WTC11 (cell line): Measurements from ENCODE around the gene NCOA6. TPM values are rescaled to one million over a fixed set of nuclear protein-coding genes. Genes with fewer than 3 reads are reported as not detected.

ENCODE experiments used
- ATAC-seq: fragments of 200-7000 bp; cut with Tn5 transposase; 2 replicates; pipeline ENCODE4 v1.10.0; 2021; ENCODE audit warnings: mild to moderate bottlenecking, moderate library complexity
- CTCF ChIA-PET: fragments of 300-600 bp; sonication (Branson Sonifier 250); formaldehyde crosslinking; loops from one replicate; lab custom pipeline; 2021; ENCODE audit warnings: antibody characterized with exemption; lab: Charles Lee
- POLR2A ChIA-PET: fragments of 350-600 bp; sonication (Branson Sonifier 250); formaldehyde crosslinking; loops from one replicate; lab custom pipeline; 2021; ENCODE audit warnings: antibody characterized with exemption; lab: Charles Lee
- DNase-seq: peaks from one replicate; pipeline ENCODE4 v3.0.0; 2021; ENCODE audit warnings: low spot score
- H3K27ac Mint-ChIP-seq: 2 replicates; pipeline ENCODE4 v1.8.0; 2021; ENCODE audit warnings: mixed read lengths
- H3K27me3 Mint-ChIP-seq: 2 replicates; pipeline ENCODE4 v1.8.0; 2021; ENCODE audit warnings: low read depth, mild to moderate bottlenecking, moderate library complexity, mixed read lengths
- H3K36me3 Mint-ChIP-seq: 2 replicates; pipeline ENCODE4 v1.8.0; 2021; ENCODE audit warnings: mixed read lengths
- H3K4me1 Mint-ChIP-seq: 2 replicates; pipeline ENCODE4 v1.8.0; 2022; ENCODE audit warnings: mixed read lengths
- H3K4me3 Mint-ChIP-seq: 2 replicates; pipeline ENCODE4 v1.8.0; 2021; ENCODE audit warnings: mild to moderate bottlenecking, moderate library complexity, mixed read lengths
- H3K9me3 Mint-ChIP-seq: 2 replicates; pipeline ENCODE4 v1.8.0; 2021; ENCODE audit warnings: mixed read lengths
- CBFB ChIP-seq: sonication (generic); formaldehyde crosslinking; IDR thresholded peaks from 2 replicates; pipeline ENCODE4 v1.8.1; 2022; ENCODE audit warnings: mild to moderate bottlenecking, low read depth, missing genetic modification reagents
- CREM ChIP-seq: sonication (generic); formaldehyde crosslinking; IDR thresholded peaks from 2 replicates; pipeline ENCODE4 v1.8.1; 2022; ENCODE audit warnings: mild to moderate bottlenecking, missing genetic modification reagents, moderate library complexity
- HMGA2 ChIP-seq: fragments of 250-450 bp; sonication (Bioruptor Pico); IDR thresholded peaks from 2 replicates; pipeline ENCODE4 v1.4.0; 2021; ENCODE audit warnings: mild to moderate bottlenecking, moderate library complexity
- IRF2 ChIP-seq: sonication (generic); formaldehyde crosslinking; IDR thresholded peaks from 2 replicates; pipeline ENCODE4 v1.8.0; 2022; ENCODE audit warnings: low read depth, missing genetic modification reagents, borderline replicate concordance
- RELA ChIP-seq: sonication (generic); formaldehyde crosslinking; IDR thresholded peaks from 2 replicates; pipeline ENCODE4 v1.8.1; 2022; ENCODE audit warnings: missing genetic modification reagents, mild to moderate bottlenecking, borderline replicate concordance
- TEAD4 ChIP-seq: sonication (generic); formaldehyde crosslinking; IDR thresholded peaks from 2 replicates; pipeline ENCODE4 v1.8.0; 2022; ENCODE audit warnings: mild to moderate bottlenecking, missing genetic modification reagents
- ZBTB21 ChIP-seq: sonication (generic); formaldehyde crosslinking; IDR thresholded peaks from 2 replicates; pipeline ENCODE4 v1.8.1; 2023; ENCODE audit warnings: mild to moderate bottlenecking, missing genetic modification reagents, borderline replicate concordance
- ZNF219 ChIP-seq: sonication (generic); formaldehyde crosslinking; IDR thresholded peaks from 2 replicates; pipeline ENCODE4 v1.8.0; 2023; ENCODE audit warnings: missing genetic modification reagents, mild to moderate bottlenecking, borderline replicate concordance
- ZNF263 ChIP-seq: sonication (generic); formaldehyde crosslinking; IDR thresholded peaks from 2 replicates; pipeline ENCODE4 v1.8.1; 2022; ENCODE audit warnings: low read depth, mild to moderate bottlenecking, moderate library complexity, missing genetic modification reagents
- total RNA-seq: library from RNA; stranded (reverse); gene quantifications from 3 replicates; pipeline ENCODE4 v1.2.3, GENCODE V29; 2021
- TF ChIP-seq, protein P1 (sequence below): sonication (generic); formaldehyde crosslinking; IDR thresholded peaks from 2 replicates; pipeline ENCODE4 v1.8.1; 2023; ENCODE audit warnings: mild to moderate bottlenecking, missing genetic modification reagents, moderate library complexity
- TF ChIP-seq, protein P2 (sequence below): fragments of 250-450 bp; sonication (Bioruptor Pico); IDR thresholded peaks from 2 replicates; pipeline ENCODE4 v1.8.0; 2021; ENCODE audit warnings: mild to moderate bottlenecking
- TF ChIP-seq, protein P3 (sequence below): fragments of 250-450 bp; sonication (Bioruptor Pico); IDR thresholded peaks from 2 replicates; pipeline ENCODE4 v2.1.2; 2022; ENCODE audit warnings: mild to moderate bottlenecking, moderate library complexity
- TF ChIP-seq, protein P4 (sequence below): sonication (generic); formaldehyde crosslinking; IDR thresholded peaks from 2 replicates; pipeline ENCODE4 v1.8.1; 2022; ENCODE audit warnings: low read depth, missing genetic modification reagents, borderline replicate concordance

NCOA6 gene
- total RNA-seq, 1 experiment from 2014 or later: 10.1 TPM

DNA sequence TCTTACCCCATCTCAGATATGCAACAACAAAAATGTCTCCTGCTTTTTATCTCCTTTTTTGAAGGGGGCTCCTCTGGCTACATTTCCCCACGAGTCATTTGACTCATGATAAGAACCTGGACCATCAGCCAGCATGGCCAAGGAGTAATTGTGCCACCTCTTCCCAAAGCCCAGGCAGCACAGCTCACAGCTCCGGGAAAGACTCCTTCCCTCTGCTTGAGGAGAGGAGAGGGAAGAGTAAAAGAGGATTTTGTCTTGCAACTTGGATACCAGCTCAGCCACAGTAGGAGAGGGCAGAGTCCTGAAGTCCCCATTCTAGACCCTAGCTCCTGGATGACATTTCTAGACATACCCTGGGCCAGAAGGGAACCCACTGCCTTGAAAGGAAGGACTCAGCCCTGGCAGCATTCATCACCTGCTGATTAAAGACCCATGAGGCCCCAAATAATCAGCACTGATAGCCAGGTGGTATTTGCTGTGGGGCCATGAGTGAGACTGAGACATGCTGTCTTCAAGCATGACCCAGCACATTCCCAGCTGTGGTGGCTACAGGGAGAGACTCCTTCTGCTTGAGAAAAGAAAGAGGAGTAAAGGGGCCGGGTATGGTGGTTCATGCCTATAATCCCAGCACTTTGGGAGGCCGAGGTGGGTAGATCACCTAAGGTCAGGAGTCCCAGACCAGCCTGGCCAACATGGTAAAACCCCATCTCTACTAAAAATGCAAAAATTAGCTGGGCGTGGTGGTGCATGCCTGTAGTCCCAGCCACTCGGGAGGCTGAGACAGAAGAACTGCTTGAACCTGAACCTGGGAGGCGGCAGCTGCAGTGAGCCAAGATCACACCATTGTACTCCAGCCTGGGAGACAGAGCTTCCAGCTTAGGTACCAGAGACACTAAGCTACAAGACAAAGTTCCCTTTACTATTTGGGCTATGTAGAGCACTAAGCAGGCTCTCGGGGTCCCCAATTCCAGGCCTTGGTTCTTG is 28.1 kb downstream of the NCOA6 start:
- H3K27me3 Mint-ChIP-seq: no peaks in the 10 kb centered on the region
- peaks cover 4% of the 10 kb centered on the region; the same call in 1 of the 2 replicates for H3K9me3 Mint-ChIP-seq
- DNase-seq (no peak), ATAC-seq (no peak)
- TF ChIP-seq ZBTB21 (CRISPR knock-in tag) (no peak), ZNF219 (CRISPR knock-in tag) (no peak), CBFB (CRISPR knock-in tag) (no peak)
- no peak overlapping the region for H3K27ac Mint-ChIP-seq
- CTCF ChIA-PET: interaction anchor here (2.7 kb wide), 1 partner anchor 28 kb away, joined by 11 read pairs; no protein-coding TSS in a partner anchor
- no peaks in the 10 kb centered on the region for H3K4me1 Mint-ChIP-seq
- no peaks in the 10 kb centered on the region for H3K36me3 Mint-ChIP-seq
- POLR2A ChIA-PET: no interaction called here
- no peak overlapping the region for H3K4me3 Mint-ChIP-seq

DNA sequence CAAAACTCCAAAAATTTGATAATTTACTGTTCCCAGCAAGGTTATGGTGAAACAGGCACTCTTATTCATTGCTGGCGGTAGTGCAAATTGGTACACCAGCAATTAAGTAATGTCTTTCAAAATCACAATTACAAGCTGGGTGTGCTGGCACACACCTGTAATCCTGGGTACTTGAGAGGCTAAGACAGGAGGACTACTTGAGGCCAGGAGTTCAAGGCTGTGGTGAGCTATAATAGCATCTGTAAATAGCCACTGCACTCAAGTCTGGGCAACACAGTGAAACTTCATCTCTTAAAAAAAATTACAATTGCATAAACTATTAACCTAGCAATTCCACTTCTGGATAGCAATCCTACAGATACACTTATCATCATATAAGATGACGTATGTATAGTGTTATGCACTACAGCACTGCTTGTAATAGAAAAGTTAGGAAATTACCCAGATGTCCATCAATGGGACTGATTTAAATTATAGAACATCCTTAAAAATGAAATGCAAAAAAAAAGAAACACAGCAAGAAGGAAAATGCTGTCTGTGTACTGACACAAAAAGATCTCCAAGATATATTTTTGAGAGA is 31.4 kb downstream of the NCOA6 start:
- H3K36me3 Mint-ChIP-seq: no peaks in the 10 kb centered on the region
- DNase-seq (no peak), ATAC-seq (no peak)
- no peak overlapping the region for H3K4me3 Mint-ChIP-seq
- ChIA-PET CTCF (no interaction called here), POLR2A (no interaction called here)
- H3K27me3 Mint-ChIP-seq: no peaks in the 10 kb centered on the region
- TF ChIP-seq, protein P1, sequence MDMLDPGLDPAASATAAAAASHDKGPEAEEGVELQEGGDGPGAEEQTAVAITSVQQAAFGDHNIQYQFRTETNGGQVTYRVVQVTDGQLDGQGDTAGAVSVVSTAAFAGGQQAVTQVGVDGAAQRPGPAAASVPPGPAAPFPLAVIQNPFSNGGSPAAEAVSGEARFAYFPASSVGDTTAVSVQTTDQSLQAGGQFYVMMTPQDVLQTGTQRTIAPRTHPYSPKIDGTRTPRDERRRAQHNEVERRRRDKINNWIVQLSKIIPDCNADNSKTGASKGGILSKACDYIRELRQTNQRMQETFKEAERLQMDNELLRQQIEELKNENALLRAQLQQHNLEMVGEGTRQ (CRISPR knock-in tag): no peak
- TF ChIP-seq, all 79 proteins: peak for 0
- no peaks in the 10 kb centered on the region for H3K9me3 Mint-ChIP-seq
- peaks cover 7% of the 10 kb centered on the region for H3K4me1 Mint-ChIP-seq
- no peak overlapping the region for H3K27ac Mint-ChIP-seq

DNA sequence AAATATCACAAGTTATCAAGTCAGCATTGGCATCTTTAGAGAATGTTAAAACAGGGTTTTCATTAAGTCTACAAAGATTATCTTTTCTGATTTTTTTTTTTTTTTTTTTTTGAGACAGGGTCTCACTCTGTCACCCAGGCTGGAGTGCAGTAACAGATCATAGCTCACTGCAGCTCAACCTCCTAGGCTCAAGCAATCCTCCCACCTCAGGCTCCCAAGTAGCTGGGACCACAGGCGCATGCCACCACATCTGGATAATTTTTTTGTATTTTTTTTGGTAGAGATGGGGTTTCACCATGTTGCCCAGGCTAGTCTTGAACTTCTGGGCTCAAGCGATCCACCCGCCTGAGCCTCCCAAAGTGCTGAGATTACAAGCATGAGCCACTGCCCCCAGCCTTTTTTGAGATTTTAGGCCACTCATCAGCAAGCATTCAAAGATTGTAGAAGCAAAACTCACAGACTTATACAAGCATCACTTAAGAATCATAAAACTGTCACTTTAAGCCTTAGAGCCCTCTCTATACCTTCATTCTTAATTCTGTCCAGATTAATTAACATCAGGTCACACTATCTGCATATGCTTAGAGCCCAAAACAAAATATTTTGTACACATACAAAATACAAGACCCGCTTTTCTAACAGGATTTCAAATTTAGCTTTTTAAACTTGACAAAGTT is 32.6 kb downstream of the NCOA6 start:
- ATAC-seq (no peak), DNase-seq (no peak)
- Mint-ChIP-seq H3K27ac (no peak overlapping the region), H3K27me3 (no peaks in the 10 kb centered on the region), H3K36me3 (no peaks in the 10 kb centered on the region), H3K4me1 (peaks cover 7% of the 10 kb centered on the region)
- TF ChIP-seq IRF2 (CRISPR knock-in tag): no peak
- TF ChIP-seq, all 79 proteins: peak for 0
- CTCF ChIA-PET: interaction anchor here (0.6 to 2.4 kb wide), 2 partner anchors 23 to 85 kb away, joined by 3 to 8 read pairs; no protein-coding TSS in a partner anchor
- no peaks in the 10 kb centered on the region for H3K9me3 Mint-ChIP-seq
- POLR2A ChIA-PET: no interaction called here
- H3K4me3 Mint-ChIP-seq: no peak overlapping the region

DNA sequence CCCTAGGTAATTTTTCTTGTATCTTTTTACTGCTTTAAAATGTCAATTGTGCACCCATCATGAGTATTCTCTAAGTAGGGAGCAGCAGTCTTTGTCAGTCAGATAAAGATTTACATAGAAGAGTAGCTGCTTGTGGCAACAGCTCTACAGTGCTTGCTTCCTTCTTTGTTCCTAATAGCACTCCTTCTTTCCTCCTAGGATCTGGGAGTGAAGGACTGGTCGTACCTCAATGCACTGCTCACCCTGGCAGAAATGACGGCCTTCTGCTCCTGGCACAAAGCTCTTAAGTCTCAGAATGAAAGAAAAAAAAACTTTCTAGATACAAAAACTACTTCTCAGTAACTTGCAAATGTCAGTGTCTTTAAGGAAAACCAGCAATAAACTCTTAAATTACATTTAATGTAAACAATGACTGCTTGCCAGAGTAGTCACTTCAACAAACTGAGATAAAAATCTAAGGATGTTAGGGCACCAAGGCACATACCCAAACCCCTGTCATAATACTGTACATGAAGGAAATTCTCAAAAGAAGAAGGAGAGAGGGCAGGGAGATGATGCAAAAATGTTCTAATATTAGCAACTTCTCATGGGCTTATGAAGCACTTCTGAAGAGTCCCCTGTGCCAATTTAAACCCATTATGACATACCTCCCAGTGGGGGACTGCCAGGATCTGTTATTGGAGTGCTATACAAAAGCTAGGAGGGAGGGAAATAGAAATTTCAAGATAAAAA is 34.0 kb downstream of the NCOA6 start:
- no peaks in the 10 kb centered on the region for H3K36me3 Mint-ChIP-seq

More for the DNA sequence above, 34.0 kb downstream of the NCOA6 start:
- Mint-ChIP-seq H3K27ac (no peak overlapping the region; the same call in 1 of the 2 replicates), H3K4me1 (peaks cover 7% of the 10 kb centered on the region), H3K9me3 (no peaks in the 10 kb centered on the region), H3K27me3 (no peaks in the 10 kb centered on the region), H3K4me3 (no peak overlapping the region)
- DNase-seq: no peak
- peak; percentile 50; the same call in 1 of the 2 replicates for ATAC-seq
- TF ChIP-seq, protein P2, sequence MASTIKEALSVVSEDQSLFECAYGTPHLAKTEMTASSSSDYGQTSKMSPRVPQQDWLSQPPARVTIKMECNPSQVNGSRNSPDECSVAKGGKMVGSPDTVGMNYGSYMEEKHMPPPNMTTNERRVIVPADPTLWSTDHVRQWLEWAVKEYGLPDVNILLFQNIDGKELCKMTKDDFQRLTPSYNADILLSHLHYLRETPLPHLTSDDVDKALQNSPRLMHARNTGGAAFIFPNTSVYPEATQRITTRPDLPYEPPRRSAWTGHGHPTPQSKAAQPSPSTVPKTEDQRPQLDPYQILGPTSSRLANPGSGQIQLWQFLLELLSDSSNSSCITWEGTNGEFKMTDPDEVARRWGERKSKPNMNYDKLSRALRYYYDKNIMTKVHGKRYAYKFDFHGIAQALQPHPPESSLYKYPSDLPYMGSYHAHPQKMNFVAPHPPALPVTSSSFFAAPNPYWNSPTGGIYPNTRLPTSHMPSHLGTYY: no peak
- TF ChIP-seq ZNF263 (CRISPR knock-in tag) (no peak), RELA (no peak), HMGA2 (CRISPR knock-in tag) (no peak), CREM (no peak), TEAD4 (CRISPR knock-in tag) (no peak)
- TF ChIP-seq, protein P3, sequence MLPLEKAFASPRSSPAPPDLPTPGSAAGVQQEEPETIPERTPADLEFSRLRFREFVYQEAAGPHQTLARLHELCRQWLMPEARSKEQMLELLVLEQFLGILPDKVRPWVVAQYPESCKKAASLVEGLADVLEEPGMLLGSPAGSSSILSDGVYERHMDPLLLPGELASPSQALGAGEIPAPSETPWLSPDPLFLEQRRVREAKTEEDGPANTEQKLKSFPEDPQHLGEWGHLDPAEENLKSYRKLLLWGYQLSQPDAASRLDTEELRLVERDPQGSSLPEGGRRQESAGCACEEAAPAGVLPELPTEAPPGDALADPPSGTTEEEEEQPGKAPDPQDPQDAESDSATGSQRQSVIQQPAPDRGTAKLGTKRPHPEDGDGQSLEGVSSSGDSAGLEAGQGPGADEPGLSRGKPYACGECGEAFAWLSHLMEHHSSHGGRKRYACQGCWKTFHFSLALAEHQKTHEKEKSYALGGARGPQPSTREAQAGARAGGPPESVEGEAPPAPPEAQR: no peak
- TF ChIP-seq, protein P4, sequence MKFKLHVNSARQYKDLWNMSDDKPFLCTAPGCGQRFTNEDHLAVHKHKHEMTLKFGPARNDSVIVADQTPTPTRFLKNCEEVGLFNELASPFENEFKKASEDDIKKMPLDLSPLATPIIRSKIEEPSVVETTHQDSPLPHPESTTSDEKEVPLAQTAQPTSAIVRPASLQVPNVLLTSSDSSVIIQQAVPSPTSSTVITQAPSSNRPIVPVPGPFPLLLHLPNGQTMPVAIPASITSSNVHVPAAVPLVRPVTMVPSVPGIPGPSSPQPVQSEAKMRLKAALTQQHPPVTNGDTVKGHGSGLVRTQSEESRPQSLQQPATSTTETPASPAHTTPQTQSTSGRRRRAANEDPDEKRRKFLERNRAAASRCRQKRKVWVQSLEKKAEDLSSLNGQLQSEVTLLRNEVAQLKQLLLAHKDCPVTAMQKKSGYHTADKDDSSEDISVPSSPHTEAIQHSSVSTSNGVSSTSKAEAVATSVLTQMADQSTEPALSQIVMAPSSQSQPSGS: no peak
- POLR2A ChIA-PET: no interaction called here
- CTCF ChIA-PET: interaction anchor here (2.4 kb wide), 1 partner anchor 22 kb away, joined by 8 read pairs; no protein-coding TSS in a partner anchor
